H1 (cell line): ENCODE results near the gene SAT2. TPM values are rescaled to one million over a fixed set of nuclear protein-coding genes. Genes with fewer than 3 reads are reported as not detected.

Experiments used
- ATF3 ChIP-seq: IDR thresholded peaks from 2 replicates; pipeline ENCODE4 v1.6.1; 2011; ENCODE audit warnings: low read depth, mild to moderate bottlenecking, low read length; ENCODE audit not compliant: insufficient read depth
- CBX5 ChIP-seq: fragments of 300-800, 300-1000 bp; sonication (generic); IDR thresholded peaks from 2 replicates; pipeline ENCODE4 v1.7.1; 2016; ENCODE audit warnings: antibody characterized with exemption, low read length, low read depth
- CEBPB ChIP-seq: IDR thresholded peaks from 2 replicates; pipeline ENCODE4 v1.6.1; 2012; ENCODE audit warnings: low read depth, low read length
- CTBP2 ChIP-seq: IDR thresholded peaks from 2 replicates; pipeline ENCODE4 v1.7.0; 2011; ENCODE audit warnings: borderline replicate concordance, mild to moderate bottlenecking, moderate library complexity, mixed read lengths, low read length; ENCODE audit not compliant: insufficient read depth, insufficient read length
- CTCF ChIP-seq, 3 experiments: IDR thresholded peaks; 1 replicate in 2 of 3; 2 replicates in 1 of 3; pipeline versions ENCODE4 v1.5.1 to v1.6.1; 2011; ENCODE audit warnings: low read length in 3 of 3, mild to moderate bottlenecking in 3 of 3, inconsistent platforms in 2 of 3, low read depth in 1 of 3, moderate library complexity in 1 of 3; ENCODE audit not compliant: insufficient read depth in 1 of 3; ENCODE audit errors: control extremely low read depth in 1 of 3
- JUN ChIP-seq: IDR thresholded peaks from 2 replicates; pipeline ENCODE4 v1.6.1; 2011; ENCODE audit warnings: low read depth, mild to moderate bottlenecking, improper control_type of control experiment, low read length
- NRF1 ChIP-seq: IDR thresholded peaks from 2 replicates; pipeline ENCODE4 v1.6.1; 2011; ENCODE audit warnings: mild to moderate bottlenecking, low read depth, low read length, improper control_type of control experiment
- PHF8 ChIP-seq: fragments of 200-600 bp; sonication (generic); conservative IDR thresholded peaks from 2 replicates; pipeline ENCODE4 v1.7.1; 2012; ENCODE audit warnings: low read depth, mild to moderate bottlenecking, inconsistent platforms, low read length, moderate library complexity
- POLR2A ChIP-seq, 2 experiments: IDR thresholded peaks; 1 replicate in 1 of 2; 2 replicates in 1 of 2; pipeline ENCODE4 v1.6.1; 2011; ENCODE audit warnings: low read depth in 2 of 2, low read length in 2 of 2, mild to moderate bottlenecking in 2 of 2; ENCODE audit errors: control extremely low read depth in 1 of 2
- POLR2AphosphoS5 ChIP-seq: IDR thresholded peaks from 2 replicates; pipeline ENCODE4 v1.6.1; 2011; ENCODE audit warnings: low read depth, low read length
- POU5F1 ChIP-seq: IDR thresholded peaks from 2 replicates; pipeline ENCODE4 v1.6.1; 2011; ENCODE audit warnings: low read depth, mild to moderate bottlenecking, low read length, moderate library complexity
- RFX5 ChIP-seq: IDR thresholded peaks from 2 replicates; pipeline ENCODE4 v1.6.1; 2011; ENCODE audit warnings: low read depth, low read length, improper control_type of control experiment, borderline replicate concordance
- RXRA ChIP-seq: IDR thresholded peaks from 2 replicates; pipeline ENCODE4 v1.6.1; 2011; ENCODE audit warnings: low read depth, mild to moderate bottlenecking, low read length, moderate library complexity; ENCODE audit not compliant: insufficient read depth
- SIRT6 ChIP-seq: IDR thresholded peaks from one replicate; pipeline ENCODE4 v1.7.1; 2012; ENCODE audit warnings: low read length, inconsistent platforms
- SRF ChIP-seq: IDR thresholded peaks from 2 replicates; pipeline ENCODE4 v1.6.1; 2011; ENCODE audit warnings: mild to moderate bottlenecking, low read depth, low read length, moderate library complexity
- TAF7 ChIP-seq: optimal IDR thresholded peaks from 2 replicates; pipeline ENCODE3; 2011; ENCODE audit warnings: low read depth, mild to moderate bottlenecking, inconsistent platforms, low read length, moderate library complexity, borderline replicate concordance
- TBP ChIP-seq: IDR thresholded peaks from 2 replicates; pipeline ENCODE4 v1.6.1; 2011; ENCODE audit warnings: low read depth, low read length, improper control_type of control experiment
- TCF12 ChIP-seq: IDR thresholded peaks from 2 replicates; pipeline ENCODE4 v1.6.1; 2011; ENCODE audit warnings: low read depth, mild to moderate bottlenecking, low read length
- USF2 ChIP-seq: IDR thresholded peaks from 2 replicates; pipeline ENCODE4 v1.6.1; 2011; ENCODE audit warnings: low read length, improper control_type of control experiment
- YY1 ChIP-seq: IDR thresholded peaks from 2 replicates; pipeline ENCODE4 v1.6.1; 2011; ENCODE audit warnings: low read depth, mild to moderate bottlenecking, low read length
- polyA plus RNA-seq, 7 experiments: library from polyadenylated mRNA; depleted of rRNA in 3 of 7; stranded (reverse) in 5 of 7; unstranded in 2 of 7; fragments of >200 nt in 5 of 7; fragments of 200-250 nt in 2 of 7; gene quantifications; 1 replicate in 5 of 7; 2 replicates in 1 of 7; 4 replicates in 1 of 7; pipeline versions ENCODE4 v1.2.1 to v1.2.3, GENCODE V29; 2011 to 2013; ENCODE audit warnings: missing spikeins in 2 of 7, mixed read lengths in 2 of 7
- total RNA-seq: library from RNA; stranded (reverse); fragmentation: NEBNext Ultra II Directional; extraction: Animal tissue kit (Norgen Biotek cat#: 25700); gene quantifications from 2 replicates; pipeline ENCODE4 v1.2.1, GENCODE V29; 2021
- TF ChIP-seq, protein P1 (sequence below): IDR thresholded peaks from 2 replicates; pipeline ENCODE4 v1.6.1; 2012; ENCODE audit warnings: inconsistent platforms

Gene SAT2
- total and polyA plus RNA-seq, 2 of the 8 experiments (the other 6 are each of a cell fraction or from before 2014, with no cell fraction given) = 36.4 to 72.3 TPM

- TF ChIP-seq CTCF (IDR thresholded peaks at IDR 0.05; ENCODE audit: control extremely low read depth in 1 of 3, insufficient read depth in 1 of 3, low read depth in 1 of 3, low read length in 3 of 3) (peak; percentile 86 to 92 (median 91)), TAF7 (peak; percentile 43), RFX5 (no peak), SRF (no peak), JUN (no peak), YY1 (no peak), TBP (0 out of 2 replicates have a peak, but pooled peaks have one; percentile 52), SIRT6 (no peak), TCF12 (no peak), POU5F1 (no peak), RXRA (no peak), CBX5 (no peak), ATF3 (no peak), CEBPB (no peak), POLR2AphosphoS5 (peak; percentile 50; the same call in 1 of the 2 replicates), NRF1 (no peak), PHF8 (no peak), USF2 (no peak), CTBP2 (no peak), POLR2A (IDR thresholded peaks at IDR 0.05; ENCODE audit: control extremely low read depth in 1 of 2, low read depth in 2 of 2, low read length in 2 of 2) (peak in 1 of 2 experiments; percentile 59; a peak in 2 of 3 replicates)
- TF ChIP-seq, protein P1, sequence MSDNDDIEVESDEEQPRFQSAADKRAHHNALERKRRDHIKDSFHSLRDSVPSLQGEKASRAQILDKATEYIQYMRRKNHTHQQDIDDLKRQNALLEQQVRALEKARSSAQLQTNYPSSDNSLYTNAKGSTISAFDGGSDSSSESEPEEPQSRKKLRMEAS = peak; percentile 56; the same call in 1 of the 2 replicates
These were observed 38.3 kb downstream of the SAT2 start (continued) for GRCh38 chr17:7589204-7589868.
